C4-2B (cell line): Measurements from ENCODE around the gene IL20.

Experiments
- CTCF ChIP-seq: fragments of 450-650 bp; conservative IDR thresholded peaks from 2 replicates; pipeline ENCODE4 v1.5.1; 2017; ENCODE audit warnings: mild to moderate bottlenecking
- ZFX ChIP-seq: fragments of 450-650 bp; IDR thresholded peaks from 2 replicates; pipeline ENCODE4 v1.6.1; 2017

GRCh38 chr1:206841609-206842323 lies 23.7 kb upstream of the IL20 start:
- TF ChIP-seq CTCF (no peak), ZFX (no peak)
